LoVo (cell line): ENCODE data around the gene GPSM1.

Source experiments
- DNase-seq: peaks from one replicate; pipeline ENCODE4 v3.0.0-alpha.2; 2016; ENCODE audit warnings: low spot score

The GPSM1 gene

DNA sequence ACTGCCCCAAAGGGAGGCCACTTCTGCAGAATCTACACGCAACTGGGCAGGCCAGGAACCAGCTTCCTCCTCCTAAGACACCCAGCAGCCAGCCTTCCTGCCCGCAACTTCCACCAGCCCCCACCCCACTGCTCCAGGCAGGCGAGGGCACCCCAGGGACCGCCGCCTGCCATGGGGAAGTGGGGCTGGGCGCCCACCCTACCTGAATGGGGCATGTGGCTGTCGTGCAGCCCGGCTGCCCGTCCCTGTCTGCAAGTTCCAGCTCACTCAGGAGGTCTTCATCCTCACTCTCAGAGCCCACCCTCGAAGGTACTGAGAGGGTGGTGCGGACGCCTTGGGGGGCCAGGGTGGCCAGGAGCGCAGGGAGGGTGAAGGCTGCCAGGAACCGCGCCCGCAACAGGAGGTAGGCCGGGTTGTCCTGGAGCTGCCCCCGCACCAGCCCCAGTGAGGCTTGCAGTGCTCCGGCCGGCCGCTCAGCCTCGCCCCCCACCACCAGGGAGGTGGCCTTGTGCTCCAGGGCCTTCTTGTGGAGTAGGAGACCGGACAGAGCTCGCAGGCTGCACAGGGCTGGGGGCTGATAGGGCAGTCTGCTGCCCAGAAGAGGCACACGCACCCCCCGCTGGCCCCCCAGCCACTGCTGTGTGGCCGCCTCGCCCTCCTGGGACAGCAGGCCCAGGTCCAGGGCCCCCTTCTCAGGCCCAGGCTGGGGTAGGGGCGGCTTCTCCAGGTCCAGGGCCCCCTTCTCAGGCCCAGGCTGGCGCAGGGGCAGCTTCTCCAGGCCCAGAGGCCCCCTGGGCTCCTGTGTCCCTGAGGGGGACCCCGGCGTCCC, 50.2 kb downstream of the GPSM1 start:
- no peak for DNase-seq

- no peak for DNase-seq
These were observed 51.0 kb downstream of the GPSM1 start for GRCh38 chr9:136378170-136379002.

DNA sequence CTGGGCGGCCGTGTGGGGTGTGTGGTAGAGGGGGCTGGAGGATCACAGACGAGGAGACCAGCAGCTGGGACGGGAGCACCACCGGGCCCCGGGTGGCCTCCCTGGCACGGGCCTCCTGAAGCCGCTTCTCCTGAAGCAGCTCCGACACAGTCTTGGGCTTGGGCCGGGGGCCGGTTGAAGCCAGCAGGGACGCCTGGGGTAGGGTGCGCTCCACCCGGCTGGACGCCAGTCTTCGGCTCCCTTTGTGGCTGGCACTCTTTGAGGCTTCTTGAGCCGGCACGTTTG, 51.6 kb downstream of the GPSM1 start:
- DNase-seq: no peak

DNA sequence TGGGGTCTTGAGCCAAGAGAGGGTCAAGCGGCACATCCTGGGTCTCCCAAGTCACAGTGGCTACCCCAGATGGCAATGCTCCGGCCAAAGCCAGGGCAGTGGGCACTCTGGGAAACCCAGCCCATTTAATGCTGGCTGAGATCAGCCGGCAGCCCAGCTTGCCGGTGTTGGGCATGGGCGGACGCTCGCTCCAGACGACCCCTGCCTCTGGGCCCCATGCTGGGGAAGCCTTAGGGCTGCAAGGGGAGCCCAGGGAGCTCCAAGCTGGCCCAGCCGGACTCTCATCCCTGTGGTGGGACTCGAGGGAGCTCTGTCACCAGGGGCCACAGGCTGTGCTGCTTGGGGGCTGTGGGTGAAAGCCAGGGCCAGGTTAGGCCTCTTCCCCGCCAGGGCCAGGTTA, 52.1 kb downstream of the GPSM1 start:
- DNase-seq: no peak

GRCh38 chr9:136379891-136380290, 52.6 kb downstream of the GPSM1 start:
- no peak for DNase-seq

DNA sequence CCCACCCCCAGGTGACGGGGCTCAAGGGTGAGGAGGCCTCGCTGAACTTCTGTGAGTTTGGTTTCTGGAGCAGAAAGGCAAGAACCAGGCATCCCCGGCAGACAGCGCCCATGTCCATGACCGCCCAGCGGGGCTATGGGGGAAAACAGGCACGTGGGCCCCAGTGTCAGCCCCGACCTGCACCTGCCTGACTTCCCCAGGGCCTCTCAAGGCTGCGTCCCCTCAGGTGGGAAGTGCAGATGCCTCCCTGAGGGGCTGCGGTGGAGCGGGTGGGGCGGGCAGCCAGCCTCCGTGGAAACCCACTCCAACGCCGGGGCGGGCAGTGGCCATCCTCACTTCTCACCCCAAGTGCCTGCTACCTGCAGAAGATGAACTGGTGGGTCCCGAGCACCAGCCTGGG, 53.0 kb downstream of the GPSM1 start:
- DNase-seq: no peak

DNA sequence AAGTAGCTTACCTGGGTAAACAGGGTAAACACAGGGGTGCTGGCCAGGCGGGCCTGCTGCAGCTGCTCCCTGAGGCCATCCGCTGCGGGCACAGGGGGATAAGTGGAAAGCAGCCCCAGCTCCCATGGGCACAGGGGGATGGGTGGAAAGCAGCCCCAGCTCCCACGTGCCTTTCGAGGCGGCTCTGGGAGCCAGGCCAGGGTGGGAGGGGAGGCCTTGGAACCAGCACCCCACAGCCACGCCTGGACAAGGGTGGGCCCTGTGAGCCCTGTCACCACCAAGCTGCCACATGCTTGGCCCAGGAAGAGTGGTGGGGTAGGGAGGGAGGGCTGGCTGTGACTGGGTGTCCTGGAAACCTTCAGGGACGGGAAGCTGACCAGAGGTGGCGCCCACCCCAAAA, 54.0 kb downstream of the GPSM1 start:
- no peak for DNase-seq

- DNase-seq: no peak
These were observed 54.7 kb downstream of the GPSM1 start for GRCh38 chr9:136381966-136382513.

DNA sequence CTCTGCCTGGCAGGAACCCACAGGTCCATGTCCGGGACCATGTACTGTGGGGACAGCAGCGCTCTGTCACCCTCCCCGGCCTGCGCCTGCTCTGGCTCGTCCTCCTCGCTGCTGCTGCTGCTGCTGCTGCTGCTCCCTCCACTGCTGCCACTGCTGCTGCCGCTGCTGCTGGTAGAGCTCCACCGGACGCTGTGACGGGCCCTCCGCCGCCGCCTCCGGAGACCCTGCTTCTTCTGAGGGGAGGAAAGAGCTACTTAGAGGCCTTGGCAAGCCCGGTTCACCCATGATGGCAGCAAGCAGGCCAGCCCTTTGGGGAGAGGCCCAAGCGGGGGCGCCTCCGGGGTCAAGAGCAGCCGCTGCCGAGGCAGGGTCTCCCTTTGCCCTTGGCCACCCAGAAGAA, 56.1 kb downstream of the GPSM1 start:
- DNase-seq: no peak

DNA sequence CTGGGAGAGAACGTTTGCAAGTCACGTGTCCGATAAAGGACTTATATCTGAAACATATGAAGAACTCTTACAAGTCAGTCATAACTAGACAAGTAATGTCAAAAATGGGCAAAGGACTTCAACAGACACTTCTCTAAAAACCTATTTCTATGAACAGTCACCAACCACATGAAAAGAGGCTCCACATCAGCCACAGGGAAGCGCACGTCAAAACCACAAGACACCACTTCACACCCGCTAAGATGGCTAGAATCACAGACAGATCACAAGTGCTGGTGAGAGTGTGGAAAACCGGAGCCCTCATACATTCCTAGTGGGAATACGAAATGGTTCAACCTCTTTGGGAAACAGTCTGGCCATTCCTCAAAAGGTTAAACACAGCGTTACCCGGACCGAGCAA, 57.7 kb downstream of the GPSM1 start:
- DNase-seq: no peak

DNA sequence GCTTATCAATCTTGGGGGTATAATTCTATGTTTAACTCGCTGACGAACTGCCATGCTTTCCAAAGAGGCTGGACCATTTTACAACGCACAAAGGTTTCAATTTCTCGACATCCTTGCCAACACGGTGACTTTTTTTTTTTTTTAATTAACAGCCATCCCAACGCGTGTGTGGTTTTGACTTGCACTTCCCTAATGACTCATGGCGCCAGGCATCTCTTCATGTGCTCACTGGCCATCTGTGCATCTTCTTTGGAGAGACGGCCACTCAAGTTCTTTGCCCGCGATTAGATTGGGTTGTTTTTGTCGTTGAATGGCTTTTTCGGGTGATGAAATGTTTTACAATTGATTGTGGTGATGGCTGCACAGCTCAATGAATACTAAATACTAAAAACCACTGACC, 58.7 kb downstream of the GPSM1 start:
- no peak for DNase-seq

DNA sequence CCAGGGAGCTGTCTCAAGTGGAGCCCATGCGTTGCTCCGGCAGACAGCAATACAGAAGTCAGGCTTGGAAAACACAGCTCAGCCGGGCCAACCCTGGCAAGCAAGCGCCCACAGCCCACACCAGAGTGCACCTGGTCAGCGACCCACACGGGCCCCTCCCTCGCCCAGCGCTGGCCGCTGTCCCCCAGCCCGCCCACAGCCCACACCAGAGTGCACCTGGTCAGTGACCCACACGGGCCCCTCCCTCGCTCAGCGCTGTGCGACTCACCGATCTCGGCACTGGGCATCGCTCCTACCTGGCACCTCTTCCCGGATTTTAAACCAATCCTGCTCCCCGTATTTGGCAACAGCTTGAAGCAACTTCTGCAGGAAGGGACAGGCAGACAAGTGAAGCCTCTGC, 59.9 kb downstream of the GPSM1 start:
- DNase-seq: no peak

DNA sequence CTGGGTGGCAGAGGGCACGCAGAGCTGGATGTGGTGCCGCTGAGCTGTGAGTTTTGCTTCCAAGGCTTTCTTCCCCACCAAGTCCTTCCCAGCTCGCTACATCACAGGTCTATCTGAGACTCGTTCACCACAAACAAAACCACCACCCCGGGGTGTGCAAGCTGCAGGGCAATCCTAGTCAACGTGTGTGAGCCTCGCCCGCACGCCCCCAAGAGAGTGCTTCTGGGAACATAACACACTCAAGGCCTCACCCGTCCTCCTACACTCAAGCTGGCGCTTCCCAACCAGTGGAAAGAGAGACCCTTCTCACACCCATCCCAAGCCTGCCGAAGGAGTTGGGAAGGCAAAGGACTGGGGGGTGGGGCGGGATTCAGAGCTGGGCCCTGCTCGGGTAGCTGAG, 62.1 kb downstream of the GPSM1 start:
- DNase-seq: no peak

DNA sequence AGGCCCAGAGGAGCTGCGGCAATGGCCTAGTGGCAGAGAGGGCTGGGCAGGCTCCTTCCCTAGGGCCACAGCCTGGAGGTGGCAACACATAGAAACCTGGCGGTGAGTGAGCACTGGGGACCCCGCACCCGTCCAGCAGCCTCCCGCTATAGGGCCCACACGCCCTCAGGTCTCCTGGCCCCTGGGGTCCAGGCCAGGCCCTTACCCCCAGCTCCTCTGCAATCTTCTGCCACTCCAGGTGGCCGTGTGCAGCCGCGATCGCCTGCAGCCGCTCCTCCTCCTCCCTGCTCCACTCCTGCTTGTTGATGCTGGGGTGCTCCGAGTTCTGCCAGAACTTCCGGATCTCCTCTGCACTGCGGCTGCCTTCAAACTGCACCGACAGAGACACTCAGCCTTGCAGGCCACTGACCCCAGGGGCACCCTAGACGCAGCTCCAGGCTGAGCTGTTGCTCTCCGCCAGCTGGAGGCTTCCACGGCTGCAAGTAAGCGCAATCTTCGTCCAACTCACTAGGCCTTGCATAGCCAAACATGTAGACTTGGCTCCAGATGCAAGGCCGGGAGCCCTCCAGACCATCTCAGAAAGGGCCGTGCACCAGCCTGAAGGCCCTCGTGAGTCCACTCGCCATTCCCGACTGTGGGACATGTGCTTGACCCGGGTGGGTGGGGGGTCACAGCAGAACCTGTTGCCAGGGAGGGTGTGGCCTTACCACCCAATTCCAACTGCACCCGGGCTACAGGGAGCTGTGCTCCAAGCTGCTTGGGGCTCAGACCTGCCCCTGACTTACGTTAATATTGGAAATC, 64.6 kb downstream of the GPSM1 start:
- DNase-seq: no peak

DNA sequence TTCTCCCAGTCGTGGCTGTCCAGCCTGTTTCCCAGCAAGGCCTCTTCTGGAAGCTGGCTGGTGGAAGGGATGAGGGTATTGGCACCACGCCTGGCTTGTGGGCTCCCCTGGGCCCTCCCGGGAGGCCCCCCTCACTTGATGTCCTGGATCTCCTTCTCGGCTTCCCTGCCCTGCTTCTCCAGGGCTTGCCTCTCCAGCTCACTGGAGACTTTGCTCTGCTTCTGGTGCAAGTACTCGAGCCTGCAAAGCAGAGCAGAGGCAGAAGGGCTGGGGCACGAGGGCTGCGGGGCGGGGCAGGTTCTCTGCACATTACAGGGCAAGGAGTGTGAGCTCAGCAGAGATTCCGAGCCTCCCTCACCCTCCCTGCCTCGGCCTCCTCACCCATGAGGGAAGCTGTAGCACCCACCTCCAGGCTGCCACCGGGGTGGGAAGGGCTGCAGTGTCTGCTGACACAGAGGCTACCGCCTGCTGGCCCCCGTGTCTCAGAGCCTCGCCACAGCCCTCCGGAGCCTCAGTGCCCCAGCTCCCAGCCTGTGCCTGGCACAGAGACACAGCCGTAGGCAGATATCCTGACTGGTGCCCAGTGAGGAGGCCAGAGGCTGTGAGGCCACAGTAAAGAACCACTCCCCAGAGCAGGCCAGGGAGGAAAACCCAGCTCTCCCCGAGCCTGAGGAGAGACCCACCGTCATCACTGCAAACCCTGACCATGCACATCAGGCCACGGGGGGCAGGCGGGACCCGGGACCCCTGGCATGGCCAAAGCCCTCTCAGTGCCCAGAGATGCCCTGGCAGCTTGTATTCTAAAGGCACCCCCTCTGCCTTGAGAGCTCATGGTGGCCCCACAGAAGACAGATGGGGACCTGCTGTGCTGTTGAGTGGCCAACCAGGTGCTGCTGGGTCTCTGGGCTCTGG, 65.5 kb downstream of the GPSM1 start:
- no peak for DNase-seq

- no peak for DNase-seq
These were observed 66.2 kb downstream of the GPSM1 start for GRCh38 chr9:136393531-136393930.

DNA sequence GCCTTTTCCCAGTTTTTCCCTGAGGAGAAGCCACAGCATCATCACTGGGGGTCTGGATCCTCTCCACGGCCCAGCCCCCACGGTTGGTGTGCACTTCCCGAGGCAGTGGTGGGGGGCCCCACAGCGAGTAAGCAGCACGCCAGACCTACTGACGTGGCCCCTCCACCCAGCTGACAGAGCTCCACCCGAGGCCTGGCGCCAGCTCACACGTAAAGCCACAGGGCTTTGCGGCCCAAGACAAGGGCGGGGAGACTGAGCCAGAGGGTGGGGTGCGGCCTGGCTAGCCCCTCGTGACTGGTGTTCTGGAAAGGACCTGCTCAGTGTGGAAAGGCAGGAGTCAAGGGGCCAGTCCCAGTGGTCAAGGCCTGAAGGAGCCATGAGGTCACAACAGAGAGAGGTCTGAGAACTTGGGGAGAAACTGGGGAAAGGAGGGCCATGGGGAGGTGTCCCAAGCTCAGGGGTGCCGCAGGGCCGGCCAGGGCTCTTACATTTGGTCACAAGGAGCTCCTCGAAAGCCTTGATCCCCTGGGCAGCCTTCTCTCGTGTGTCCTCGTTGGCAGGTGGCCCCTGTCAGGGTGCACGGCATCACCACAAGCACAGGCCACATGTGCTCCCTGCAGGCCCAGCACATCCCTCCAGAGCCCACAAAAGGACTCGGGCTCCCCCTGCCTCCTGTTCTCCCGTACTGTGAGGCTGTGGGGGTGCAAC, 67.1 kb downstream of the GPSM1 start:
- no peak for DNase-seq

DNA sequence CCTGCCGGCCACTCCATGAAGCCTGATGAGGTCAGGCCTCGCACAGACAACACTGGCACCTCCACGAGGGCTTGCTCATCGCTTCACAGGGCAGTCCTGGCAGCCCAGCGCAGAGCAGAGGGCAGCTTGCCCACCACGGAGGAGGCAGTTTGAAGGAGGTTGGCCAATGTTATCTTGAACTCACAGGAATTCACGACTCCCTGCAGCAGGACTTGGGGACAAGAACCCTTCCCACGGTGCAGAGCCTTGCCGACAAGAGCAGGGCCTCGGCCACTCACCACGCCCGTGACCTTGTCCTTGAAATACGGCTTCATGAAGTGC, 67.6 kb downstream of the GPSM1 start:
- no peak for DNase-seq

DNA sequence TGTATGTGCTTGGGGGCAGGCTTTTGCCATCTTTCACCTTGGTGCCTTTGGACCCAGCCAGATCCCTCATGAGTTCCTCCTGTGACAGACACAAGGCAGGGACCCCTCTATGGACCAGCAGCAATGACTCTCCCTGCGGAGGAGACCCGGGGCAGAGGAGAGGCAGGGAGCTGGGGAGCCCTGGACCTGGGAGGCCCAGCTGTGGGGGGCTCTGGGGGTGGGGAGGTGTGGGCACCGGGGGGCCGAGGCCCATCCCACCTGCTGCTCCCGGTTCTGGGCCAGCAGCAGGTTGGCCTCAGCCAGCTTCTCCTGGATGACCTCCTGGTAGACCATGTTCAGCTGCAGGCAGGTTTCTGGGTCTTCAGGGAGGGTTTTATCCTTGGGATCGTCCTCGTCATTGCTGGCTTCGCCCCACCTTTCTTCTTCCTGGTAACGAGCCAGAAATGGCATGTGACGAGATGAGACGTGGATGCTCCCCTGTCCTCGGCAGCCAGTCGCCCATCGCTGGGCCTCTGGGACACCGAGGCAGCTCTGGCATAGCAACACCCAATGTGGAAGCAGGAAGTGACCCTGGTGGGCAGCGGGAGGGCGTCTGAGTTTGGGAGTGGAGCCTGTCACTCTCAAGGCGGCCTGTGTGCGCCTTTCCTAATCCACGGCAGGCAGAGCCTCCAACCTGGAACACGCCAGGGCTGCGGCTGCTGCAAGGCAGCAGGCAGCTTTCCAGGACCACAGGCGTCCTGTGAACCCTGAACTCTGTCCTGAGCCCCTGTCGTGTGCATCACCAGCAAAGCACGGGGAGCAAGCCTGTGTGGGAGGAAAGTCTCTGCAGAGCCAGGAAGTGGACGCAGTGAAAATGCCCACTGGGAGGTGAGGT, 68.2 kb downstream of the GPSM1 start:
- no peak for DNase-seq

- no peak for DNase-seq
These were observed 68.8 kb downstream of the GPSM1 start for GRCh38 chr9:136396219-136396515.
